Ovary (tissue), 3 donors: ENCODE data around the gene SLC27A1.

Experiments used
- EP300 ChIP-seq: sonication (generic); formaldehyde crosslinking; IDR thresholded peaks from one replicate; pipeline ENCODE4 v1.6.1; 2017; ENCODE audit warnings: antibody characterized with exemption
- POLR2A ChIP-seq: fragments of 450-650 bp; IDR thresholded peaks from one replicate; pipeline ENCODE4 v1.6.1; 2017; ENCODE audit warnings: antibody characterized with exemption, mild to moderate bottlenecking, moderate library complexity
- TF ChIP-seq, protein P1 (sequence below), 3 donors: fragments of 450-650 bp in 2 of 3; fragments of 200-600 bp in 1 of 3; IDR thresholded peaks; one replicate each; pipeline versions ENCODE4 v1.5.1 to v1.8.0; 2016 to 2022; ENCODE audit warnings: antibody characterized with exemption in 3 of 3, mild to moderate bottlenecking in 1 of 3
- donor health status: DM: no; HTN: no; CAD: no.

DNA sequence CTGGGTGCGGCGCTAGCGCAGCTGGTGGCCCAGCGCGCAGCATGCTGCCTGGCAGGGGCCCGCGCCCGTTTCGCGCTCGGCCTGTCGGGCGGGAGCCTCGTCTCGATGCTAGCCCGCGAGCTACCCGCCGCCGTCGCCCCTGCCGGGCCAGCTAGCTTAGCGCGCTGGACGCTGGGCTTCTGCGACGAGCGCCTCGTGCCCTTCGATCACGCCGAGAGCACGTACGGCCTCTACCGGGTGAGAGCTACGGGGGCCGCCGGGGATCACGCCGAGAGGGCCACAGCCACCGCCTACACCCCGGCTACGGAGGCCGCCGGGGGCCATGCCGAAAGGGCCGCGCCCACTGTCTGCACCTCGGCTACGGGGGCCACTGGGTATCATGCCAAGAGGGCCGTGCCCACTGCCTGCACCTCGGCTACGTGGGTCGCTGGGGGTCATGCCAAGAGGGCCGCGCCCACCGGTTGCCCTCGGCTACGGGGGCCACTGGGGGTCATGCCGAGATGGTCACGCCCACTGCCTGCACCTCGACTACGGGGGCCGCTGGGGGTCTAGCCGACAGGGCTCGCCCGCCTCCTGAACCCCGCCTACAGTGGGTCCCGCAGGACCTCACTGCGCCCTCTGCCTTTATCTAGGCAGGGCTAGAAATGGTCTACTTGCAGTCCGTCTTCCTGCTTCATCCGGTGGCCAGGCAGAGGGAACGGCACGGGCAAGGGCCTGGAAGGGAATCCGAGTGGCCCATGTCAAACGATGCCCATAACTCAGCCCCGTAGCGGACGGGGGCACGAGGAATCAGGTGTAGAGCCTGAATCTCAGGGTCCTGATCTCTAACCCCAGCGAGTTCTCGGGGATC lies 41.6 kb downstream of the SLC27A1 start:
- TF ChIP-seq, protein P1, sequence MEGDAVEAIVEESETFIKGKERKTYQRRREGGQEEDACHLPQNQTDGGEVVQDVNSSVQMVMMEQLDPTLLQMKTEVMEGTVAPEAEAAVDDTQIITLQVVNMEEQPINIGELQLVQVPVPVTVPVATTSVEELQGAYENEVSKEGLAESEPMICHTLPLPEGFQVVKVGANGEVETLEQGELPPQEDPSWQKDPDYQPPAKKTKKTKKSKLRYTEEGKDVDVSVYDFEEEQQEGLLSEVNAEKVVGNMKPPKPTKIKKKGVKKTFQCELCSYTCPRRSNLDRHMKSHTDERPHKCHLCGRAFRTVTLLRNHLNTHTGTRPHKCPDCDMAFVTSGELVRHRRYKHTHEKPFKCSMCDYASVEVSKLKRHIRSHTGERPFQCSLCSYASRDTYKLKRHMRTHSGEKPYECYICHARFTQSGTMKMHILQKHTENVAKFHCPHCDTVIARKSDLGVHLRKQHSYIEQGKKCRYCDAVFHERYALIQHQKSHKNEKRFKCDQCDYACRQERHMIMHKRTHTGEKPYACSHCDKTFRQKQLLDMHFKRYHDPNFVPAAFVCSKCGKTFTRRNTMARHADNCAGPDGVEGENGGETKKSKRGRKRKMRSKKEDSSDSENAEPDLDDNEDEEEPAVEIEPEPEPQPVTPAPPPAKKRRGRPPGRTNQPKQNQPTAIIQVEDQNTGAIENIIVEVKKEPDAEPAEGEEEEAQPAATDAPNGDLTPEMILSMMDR (IDR thresholded peaks at IDR 0.05) = peak; percentile 24 to 41 (median 31)
- TF ChIP-seq POLR2A (peak; percentile 66), EP300 (no peak)
